Measurements from ENCODE around the gene FBLN7.

FBLN7 gene

DNA sequence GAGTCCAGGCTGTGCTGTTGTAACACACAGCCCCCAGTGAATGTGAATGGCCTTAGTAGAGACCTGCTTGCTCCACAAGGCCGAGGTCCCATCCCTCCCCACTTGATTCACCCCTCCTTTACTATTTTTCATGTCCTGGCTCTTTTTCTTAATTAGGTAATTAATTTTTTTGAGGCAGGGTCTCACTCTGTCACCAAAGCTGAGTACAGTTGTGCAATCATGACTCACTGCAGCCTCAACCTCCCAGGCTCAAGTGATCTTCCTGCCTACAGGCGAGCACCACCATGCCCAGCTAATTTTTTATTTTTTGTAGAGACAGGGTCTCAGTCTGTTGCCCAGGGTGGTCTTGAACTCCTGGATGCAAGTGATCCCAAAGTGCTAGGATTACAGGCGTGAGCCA, 19.3 kb downstream of the FBLN7 start:
- no peak for DNase-seq

DNA sequence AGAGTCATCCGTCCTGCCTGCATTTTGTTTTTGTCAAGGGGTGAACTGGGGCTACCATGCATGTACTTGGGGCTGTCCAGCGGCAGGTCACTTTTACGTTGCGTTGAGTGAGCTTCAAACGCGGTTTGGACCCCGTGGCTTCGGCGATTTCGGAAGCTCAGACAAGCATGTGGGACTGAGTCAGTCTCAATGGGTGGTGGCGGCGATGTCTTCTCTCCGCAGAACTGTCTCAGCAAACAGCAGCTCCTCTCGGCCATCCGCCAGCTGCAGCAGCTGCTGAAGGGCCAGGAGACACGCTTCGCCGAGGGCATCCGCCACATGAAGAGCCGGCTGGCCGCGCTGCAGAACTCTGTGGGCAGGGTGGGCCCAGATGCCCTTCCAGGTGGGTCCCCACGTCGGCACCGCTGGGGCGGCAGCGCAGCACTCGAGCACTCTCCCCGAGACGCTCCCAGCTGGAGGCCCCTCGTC, 21.3 kb downstream of the FBLN7 start:
- no peak for DNase-seq

DNA sequence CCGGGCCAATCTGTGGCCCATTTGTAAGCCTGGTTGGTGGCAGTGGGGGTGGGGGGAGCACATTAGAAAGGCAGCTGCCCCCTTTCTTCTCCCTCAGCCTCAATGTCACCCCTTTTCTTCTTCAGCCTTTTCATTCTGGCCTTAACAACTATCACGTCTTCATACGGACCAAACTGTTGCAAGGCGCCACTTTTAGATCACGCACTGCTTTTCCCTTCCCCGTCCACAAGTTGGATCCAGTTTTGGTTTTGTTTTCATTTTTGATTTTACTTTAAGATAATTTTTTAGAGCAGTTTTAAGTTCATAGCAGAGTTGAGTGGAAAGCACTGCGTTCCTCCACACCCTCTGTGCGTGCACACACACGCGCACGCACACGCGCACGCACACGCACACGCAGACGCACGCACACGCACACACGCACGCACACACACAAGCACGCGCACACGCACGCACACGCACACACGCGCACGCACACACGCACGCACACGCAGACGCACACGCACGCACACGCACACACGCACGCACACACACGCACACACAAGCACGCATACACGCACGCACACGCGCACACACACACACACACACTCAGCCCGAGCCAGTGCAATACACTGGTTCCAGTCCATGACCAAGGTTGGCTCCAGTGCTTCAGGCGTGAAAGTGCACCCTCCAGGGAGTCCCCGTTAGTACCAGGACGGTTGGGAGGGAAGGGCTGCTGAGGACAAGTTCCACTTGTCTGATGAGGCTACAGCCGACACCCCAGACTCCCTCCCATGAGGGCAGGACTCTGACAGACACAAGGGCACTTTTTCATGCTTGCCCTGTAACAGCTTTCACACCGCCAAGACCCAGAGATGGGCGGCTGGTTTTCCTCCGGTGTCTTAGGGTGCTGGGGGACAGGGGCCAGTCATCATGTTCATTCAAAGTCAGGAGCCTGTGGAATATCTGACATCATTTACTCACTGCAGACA, 22.4 kb downstream of the FBLN7 start:
- no peak for DNase-seq

DNA sequence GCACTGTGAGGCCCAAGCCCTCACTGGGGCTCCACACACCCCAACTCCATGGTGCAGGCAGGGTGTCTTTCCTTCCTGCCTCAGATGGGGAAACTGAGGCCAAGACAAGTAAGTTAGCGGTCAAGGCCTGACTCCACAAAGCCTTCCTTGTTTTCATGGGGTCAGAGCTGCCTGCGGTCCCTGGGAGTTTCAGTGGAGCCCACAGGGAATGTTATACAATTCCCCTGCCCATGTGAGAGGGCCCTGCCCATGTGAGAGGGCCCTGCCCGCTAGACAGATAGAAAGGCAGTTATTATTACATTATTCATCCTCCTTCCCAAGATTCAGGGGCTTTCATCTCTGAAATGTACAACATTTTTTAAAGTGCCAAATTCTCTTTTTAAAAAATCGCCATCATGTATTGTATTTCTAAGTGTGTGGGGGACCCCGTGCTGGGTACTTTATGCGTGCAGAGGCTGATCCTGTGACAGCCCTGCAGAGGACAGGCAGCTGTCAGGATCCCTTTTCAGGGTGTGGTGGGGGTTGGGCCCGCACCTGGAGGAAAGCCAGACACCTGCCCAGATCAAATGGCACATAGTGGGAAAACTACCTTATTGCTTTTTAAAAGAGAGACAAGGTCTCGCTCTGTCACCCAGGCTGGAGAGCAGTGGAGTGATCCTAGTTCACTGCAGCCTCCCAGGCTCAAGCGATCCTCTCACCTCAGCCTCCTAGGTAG, 23.4 kb downstream of the FBLN7 start:
- no peak for DNase-seq

DNA sequence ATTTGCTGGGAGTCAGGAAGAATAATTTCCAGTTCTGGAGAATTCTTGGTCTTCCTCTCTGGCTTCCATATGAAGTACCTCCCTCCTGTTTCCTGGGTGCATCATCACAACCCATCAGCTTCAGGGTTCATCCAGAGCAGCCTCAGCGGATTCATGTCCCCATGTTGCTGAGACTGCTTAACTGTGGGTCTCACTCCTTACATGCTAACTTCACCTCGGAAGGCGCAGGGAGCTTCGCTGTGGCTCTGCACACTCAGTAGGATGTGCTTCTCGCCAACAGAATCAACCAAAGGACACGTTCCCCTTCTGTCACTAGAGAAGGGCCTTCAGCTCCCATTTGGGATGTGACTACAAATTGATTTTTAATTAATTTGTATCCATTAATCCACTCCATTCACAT, 24.2 kb downstream of the FBLN7 start:
- DNase-seq, result no peak

DNA sequence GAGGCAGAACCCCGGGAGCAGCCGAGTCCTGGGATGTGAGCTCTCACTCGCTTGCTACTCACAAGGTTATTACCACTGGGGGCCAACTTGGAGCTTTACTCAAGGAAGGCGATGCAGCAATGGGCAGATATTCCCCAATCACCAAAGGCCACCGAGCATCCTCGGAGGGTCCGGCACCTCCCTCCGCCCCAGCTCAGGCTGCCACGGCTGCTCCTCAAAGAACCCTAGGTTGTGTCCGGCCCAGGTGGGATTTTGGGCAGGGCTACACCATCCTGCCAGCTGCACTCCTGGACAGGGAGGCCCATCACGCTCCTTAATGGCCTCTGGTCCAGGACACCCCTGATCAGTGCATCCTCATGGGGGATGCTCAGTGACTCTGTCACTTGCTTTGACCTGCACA, 24.8 kb downstream of the FBLN7 start:
- DNase-seq, result no peak

DNA sequence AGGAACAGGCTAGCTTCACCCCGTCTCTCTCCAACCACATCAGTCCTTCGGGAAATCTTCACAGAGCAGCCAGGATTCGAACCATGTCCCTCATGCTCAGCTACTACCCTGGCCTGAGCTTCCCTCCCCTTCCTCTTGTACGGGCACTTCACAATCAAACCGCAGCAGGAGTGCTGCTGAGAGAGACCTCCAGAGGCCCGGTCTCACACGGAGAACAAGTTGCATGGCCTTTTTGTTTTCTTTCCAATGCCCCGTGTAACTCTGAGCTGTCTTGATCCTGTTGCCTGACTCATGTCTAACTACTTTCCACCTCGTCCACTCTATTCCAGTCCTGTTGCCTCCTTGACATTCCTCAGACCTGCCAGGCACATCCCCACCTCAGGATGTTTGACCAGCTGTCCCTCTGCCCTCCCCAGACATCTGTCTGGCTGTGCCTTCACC, 25.4 kb downstream of the FBLN7 start:
- no peak for DNase-seq

DNA sequence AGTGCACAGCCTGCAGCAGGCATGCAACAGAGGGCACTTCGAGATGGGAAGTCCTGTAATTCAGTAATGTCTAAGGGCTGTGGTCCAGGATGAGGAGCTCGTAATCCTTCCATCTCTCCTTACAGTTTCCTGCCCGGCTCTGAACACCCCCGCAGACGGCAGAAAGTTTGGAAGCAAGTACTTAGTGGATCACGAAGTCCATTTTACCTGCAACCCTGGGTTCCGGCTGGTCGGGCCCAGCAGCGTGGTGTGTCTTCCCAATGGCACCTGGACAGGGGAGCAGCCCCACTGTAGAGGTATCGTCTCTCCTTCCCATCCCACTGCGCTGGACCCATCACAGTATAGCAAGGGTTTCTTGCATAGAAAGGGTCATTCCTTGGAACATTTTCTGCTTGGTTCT, 26.7 kb downstream of the FBLN7 start:
- no peak for DNase-seq

DNA sequence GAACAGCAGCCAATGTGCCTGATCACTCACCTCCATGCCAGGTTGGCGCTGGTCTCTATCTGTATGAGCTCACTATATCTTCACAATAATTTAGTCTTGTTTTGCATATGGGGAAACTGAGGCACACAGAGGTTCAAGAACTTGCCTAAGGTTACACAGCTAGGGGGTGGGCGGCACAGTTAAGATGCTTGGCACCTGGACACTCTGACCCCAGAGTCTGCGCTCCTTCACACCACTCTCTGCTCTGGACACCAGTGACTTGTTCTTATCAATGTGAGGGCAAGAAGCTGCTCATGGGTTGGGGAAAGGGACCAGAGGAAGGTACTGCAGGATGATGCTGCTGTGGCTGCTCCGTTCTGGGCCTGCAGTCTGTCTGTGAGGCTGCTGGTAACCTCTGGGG, 27.1 kb downstream of the FBLN7 start:
- DNase-seq, result no peak

DNA sequence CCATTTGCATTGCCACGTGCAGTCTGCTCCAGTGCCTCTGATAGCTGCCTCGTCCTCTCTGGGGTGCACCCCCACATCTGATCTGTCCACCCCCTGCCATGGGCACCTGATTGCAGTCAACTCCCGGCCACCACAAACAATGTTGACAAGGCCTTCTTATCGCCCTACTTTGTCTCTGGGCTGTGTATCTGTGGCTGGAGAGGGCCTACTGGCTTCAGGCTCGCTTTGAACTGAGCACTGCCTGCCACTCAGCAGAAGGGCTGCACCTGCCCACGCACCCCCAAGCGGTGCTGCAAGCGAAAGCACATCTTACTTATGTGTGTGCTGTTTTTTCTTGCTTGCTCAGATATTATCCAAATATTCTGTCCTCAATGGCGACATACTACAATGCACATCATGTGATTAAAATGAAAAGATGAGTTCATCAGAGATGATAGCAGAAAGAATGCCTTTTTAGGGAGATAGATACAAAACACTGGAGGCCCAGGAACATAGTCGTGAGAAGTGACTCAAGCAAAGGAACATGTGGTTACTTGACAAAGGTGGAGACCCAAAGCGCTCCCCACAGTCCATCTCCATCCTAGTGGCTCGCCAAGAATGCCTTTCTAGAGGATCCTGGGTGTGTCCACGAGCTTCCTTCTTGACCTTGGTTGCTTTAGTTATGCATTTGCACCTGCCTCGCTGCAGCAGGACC, 28.8 kb downstream of the FBLN7 start:
- no peak for DNase-seq

DNA sequence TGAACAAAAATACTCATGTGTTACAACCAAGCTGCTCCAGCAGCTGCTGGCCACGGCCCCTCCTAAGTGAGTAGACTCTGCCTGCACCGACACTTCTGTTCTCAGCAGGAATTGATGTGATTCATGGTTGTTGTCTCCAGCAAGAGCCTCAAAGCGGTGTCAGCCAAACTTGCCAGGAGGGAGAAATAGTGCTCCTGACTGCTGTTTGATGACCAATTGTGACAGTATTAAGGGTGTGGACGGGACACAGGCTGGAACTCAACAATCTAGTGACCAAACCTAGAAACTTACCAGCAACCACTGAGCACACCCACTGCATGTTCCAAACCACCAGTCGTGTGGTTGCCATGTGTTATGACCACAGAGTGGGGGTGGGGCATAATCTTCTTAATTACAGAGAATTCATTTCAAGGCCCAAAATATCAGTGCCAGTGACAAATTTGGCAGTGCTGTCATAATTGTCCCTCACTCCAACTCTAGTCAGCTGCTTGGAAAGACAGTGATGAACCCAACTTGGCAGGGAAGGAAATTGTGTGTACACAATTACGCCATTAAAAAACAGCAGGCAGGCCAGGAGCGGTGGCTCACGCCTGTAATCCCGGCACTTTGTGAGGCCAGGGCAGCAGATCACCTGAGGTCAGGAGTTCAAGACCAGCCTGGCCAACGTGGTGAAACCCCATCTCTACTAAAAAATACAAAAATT, 30.4 kb downstream of the FBLN7 start:
- no peak for DNase-seq

DNA sequence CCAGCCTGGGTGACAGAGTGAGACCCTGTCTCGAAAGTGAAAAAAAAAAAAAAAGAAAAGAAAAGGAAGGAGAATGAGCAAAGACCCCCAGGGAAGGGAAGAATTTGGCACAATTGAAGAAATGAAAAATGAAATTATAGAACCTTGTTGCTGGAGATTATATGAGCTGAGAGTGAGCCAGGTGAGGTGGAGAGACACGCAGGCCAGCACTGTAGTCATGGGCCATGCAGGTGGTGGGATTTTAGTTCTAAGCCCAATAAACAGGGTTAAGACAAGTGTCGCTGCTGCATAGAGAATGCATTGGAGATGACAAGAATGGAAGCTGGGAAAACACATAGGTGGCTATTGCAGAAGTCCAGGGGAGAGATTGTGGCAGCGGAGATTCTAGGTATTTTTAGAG, 32.3 kb downstream of the FBLN7 start:
- DNase-seq, result no peak

DNA sequence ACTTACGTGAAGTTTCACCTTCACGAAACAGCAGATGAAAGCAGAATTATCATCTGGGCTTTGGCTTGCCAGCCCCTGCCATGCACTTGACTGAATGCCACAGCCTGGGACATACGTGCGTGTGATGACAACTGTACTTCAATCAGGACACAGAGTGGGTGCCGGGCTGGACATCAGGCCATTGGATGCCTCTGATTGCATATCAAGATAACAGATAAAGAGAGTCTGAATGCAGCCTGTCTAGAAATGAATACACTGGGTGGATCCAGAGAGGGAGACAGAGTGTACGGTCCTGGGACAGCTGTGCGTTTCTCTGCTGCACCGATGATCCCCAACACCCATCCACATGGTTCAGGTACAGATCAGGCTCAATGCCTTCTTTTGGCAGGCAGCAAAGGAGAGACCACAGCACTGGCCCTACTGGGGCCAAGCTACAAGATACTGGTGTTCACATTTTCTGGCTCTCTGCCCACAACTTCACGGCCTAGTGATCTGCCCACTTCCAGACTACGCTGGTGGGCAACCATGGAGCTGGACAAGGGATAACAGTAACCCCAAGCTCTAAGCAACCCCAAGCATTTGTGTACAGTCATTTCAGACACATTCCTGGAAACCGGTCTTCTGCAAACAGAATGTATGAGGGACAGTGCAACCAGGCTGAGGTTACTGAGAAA, 35.6 kb downstream of the FBLN7 start:
- no peak for DNase-seq

DNA sequence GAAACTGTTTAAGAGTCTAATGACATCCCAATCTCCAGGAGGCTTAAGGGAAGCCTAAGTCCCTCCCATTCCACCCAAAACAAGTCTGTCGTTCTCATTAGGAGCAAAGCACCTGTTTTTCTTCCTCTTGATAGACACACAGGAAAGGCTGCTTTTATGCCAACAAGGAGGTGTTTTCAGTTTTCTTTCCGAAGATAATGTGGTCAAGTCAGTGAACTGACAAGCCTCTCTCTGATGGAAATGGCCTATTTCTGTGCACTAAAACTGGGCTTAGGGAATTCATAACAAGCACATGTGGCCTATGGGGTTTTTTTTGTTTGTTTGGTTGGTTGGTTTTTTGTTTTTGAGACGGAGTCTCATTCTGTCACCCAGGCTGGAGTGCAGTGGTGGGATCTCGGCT, 36.2 kb downstream of the FBLN7 start:
- no peak for DNase-seq

DNA sequence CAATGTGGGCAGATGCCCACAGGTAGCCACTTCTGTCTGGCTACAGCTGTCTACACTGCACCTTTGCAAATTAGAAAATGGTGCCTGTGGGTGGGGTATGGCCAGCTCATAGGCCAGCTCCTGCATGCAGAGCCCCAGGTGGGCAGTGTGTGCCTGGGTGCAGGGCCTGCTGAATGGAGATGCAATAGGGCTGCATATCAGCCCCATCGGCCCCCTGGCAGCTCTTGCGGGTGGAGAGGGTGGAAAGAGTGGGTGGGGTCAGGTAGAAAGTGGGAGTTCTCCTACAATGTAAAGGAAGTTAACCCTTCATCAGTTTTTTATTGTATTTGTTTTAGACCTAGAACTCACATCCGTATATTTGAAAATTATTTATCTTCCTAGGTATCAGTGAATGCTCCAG, 37.1 kb downstream of the FBLN7 start:
- no peak for DNase-seq

DNA sequence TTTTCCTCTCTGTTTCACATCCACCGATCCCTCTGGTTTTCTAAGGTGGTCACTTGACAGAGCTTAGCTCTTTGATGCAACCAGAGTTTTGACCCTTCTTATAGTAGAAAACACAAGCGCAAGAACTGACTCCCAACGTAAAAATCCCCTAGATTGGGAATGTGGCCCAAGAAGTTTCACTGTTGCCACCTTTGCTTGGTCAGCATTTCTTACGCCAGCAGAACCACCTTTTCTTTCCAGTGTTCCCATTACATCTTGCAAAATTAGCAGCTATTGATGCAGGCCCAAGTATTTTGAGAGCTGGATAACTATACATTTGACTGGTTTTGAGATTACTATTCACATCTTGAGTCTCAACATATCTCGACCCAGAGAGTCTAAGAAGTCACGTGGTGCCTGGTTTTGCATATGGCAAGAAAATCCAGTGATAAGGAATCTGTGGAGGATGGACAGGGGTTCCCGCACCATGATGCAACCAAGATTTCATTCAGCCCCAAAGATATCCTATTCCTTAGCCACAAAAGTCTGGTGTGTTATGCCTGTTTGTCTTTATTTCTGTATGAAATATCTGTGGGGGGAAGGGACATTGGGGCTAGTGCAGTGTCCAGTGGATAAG, 37.9 kb downstream of the FBLN7 start:
- no peak for DNase-seq

DNA sequence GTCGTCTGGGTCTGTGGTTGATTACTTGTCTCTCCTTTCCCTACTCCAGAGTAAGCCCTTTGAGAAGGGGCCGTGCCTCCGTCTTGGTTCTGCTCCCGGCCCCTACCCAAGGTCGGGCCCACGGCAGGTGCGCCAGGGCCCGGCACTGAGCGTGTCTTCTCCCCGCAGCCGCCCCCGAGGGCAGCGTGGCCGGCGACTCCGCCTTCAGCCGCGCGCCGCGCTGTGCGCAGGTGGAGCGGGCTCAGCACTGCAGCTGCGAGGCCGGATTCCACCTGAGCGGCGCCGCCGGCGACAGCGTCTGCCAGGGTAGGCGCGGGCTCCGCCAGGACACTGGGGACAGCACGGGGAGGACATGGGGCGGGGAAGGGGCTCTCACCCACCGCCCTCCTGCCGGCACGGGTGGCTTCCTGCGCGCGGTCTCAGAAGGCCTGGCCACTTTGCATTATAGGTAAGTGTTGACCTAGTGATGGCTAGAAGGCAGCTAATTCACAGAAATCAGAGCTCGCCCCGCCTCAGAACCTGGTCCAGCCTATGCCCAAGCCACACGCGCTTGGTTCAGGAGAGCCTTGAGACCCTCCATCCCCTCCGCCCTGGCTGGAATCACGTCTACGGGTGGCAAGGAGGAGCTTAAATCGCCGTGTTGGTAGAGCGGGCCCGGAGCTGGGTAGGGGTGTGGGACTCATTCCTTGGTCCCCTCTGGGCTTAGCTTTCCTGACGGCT, 43.5 kb downstream of the FBLN7 start:
- no peak for DNase-seq

DNA sequence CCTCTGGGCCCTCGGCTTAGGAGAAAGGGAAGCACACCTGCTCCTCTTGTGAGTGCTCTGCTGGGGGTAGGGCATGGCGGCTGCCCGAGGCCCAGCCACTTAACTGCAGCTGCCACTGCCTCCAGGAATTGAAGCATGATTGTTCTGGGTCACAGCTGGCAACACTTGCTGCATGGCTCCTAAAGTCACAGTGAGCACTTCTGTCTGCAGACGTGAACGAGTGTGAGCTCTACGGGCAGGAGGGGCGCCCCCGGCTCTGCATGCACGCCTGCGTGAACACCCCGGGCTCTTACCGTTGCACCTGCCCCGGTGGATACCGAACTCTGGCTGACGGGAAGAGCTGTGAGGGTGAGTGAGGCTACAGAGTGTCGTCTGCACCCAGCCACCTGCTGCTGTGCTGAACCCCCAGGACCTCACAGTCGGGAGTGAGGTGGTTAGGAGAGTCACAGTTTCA, 44.4 kb downstream of the FBLN7 start:
- no peak for DNase-seq

DNA sequence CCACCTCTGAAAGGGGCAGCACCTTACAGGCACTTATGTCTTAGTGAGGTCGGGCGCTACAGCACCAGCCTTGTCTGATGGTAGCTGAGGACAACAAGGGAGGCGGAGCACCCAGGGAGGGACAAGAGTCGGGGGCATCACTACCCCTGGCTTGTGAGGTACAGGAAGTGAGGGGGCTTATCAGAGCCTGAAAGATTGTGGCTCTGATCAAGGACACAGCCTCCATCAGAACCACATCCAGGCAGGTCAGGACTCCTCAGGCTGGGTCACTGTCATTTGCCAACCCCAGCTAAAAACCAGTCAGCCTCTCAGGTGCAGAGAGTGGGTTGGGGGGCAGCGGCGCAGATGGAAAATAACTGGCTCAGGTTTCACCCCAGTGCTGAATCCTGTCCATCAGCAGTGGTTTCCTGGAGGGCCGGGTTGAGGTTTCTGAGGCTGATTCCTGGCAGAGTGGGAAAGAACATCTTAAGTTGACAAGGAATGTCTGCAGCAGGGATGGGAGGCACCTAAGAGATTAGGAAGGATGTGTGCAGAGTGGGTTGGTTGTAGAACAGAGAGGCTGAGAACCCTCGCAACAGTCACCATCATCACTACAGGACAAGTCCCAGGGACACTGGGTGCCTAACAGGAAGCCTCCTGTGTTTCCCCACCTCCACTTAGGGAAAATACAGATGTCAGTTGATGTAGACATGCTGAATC, 45.3 kb downstream of the FBLN7 start:
- DNase-seq, result no peak

DNA sequence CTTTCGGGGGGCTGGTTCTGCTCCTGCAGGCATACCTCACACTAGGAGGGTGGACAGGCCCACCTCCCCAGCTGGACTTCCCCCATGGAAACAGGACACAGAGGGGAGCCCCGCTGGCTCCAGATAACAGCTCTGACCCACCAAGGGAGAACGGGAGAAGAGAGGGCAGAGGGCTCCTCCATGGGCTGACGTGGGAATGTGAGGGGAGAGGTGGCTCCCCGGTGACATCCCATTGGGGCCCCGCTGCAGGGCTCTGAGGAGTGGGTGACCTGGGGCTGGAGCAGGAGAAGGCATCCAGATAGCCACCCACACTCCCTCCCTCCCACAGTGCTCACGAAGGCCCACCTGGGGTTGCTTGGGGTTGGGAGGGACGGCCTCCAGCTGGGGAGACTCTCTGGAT, 45.9 kb downstream of the FBLN7 start:
- no peak for DNase-seq
